ENCODE results near the gene NUCB1. TPM values are rescaled to one million over a fixed set of nuclear protein-coding genes. Genes with fewer than 3 reads are reported as not detected.

NUCB1 gene
- total and polyA plus RNA-seq, 9 of the 15 experiments (the other 6 are each of a cell fraction or from before 2014, with no cell fraction given): 3.1 to 153 (median 71.7) TPM

DNA sequence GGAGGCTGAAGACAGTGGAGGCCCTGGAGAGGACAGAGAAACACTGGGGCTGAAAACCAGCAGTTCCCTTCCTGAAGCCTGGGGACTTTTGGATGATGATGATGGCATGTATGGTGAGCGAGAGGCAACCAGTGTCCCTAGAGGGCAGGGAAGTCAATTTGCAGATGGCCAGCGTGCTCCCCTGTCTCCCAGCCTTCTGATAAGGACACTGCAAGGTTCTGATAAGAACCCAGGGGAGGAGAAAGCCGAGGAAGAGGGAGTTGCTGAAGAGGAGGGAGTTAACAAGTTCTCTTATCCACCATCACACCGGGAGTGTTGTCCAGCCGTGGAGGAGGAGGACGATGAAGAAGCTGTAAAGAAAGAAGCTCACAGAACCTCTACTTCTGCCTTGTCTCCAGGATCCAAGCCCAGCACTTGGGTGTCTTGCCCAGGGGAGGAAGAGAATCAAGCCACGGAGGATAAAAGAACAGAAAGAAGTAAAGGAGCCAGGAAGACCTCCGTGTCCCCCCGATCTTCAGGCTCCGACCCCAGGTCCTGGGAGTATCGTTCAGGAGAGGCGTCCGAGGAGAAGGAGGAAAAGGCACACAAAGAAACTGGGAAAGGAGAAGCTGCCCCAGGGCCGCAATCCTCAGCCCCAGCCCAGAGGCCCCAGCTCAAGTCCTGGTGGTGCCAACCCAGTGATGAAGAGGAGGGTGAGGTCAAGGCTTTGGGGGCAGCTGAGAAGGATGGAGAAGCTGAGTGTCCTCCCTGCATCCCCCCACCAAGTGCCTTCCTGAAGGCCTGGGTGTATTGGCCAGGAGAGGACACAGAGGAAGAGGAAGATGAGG, 26.4 kb upstream of the NUCB1 start (continued):
- TF ChIP-seq, protein P1, sequence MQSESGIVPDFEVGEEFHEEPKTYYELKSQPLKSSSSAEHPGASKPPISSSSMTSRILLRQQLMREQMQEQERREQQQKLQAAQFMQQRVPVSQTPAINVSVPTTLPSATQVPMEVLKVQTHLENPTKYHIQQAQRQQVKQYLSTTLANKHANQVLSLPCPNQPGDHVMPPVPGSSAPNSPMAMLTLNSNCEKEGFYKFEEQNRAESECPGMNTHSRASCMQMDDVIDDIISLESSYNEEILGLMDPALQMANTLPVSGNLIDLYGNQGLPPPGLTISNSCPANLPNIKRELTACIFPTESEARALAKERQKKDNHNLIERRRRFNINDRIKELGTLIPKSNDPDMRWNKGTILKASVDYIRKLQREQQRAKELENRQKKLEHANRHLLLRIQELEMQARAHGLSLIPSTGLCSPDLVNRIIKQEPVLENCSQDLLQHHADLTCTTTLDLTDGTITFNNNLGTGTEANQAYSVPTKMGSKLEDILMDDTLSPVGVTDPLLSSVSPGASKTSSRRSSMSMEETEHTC (IDR thresholded peaks at IDR 0.05): peak; percentile 79; the same call in 1 of the 2 replicates
- TF ChIP-seq TAF1 (IDR thresholded peaks at IDR 0.05; ENCODE audit: control insufficient read depth, extremely low read depth, insufficient read depth, low read length, severe bottlenecking) (peak; percentile 72), JUND (IDR thresholded peaks at IDR 0.05; ENCODE audit: borderline replicate concordance, low read depth, low read length) (peak; percentile 88), JUND (tag; IDR thresholded peaks at IDR 0.05; ENCODE audit: borderline replicate concordance, low read depth, low read length) (peak; percentile 7; the same call in 2 of the 3 replicates), PYGO2 (tag; IDR thresholded peaks at IDR 0.05) (peak; percentile 83), ZFX (CRISPR knock-in tag; IDR thresholded peaks at IDR 0.05) (peak; percentile 48), EP400 (IDR thresholded peaks at IDR 0.05) (peak; percentile 84), GTF2F1 (IDR thresholded peaks at IDR 0.05; ENCODE audit: low read depth, low read length) (no peak), SAP30 (IDR thresholded peaks at IDR 0.05; ENCODE audit: borderline replicate concordance, insufficient read depth, low read depth, low read length, poor library complexity, severe bottlenecking) (peak; percentile 15), NUFIP1 (IDR thresholded peaks at IDR 0.05; ENCODE audit: partially characterized antibody) (peak; percentile 50), ZNF324 (CRISPR knock-in tag; IDR thresholded peaks at IDR 0.05) (0 out of 2 replicates have a peak, but pooled peaks have one; percentile 3), RBM22 (IDR thresholded peaks at IDR 0.05; ENCODE audit: low read depth, low read length, poor library complexity, severe bottlenecking) (no peak), RBM25 (IDR thresholded peaks at IDR 0.05; ENCODE audit: low read depth, low read length, severe bottlenecking) (no peak), HNRNPK (IDR thresholded peaks at IDR 0.05; ENCODE audit: low read depth, low read length, poor library complexity, severe bottlenecking) (no peak), NFATC3 (IDR thresholded peaks at IDR 0.05) (peak; percentile 94), ARID1B (IDR thresholded peaks at IDR 0.05) (peak; percentile 99)
- TF ChIP-seq, protein P2, sequence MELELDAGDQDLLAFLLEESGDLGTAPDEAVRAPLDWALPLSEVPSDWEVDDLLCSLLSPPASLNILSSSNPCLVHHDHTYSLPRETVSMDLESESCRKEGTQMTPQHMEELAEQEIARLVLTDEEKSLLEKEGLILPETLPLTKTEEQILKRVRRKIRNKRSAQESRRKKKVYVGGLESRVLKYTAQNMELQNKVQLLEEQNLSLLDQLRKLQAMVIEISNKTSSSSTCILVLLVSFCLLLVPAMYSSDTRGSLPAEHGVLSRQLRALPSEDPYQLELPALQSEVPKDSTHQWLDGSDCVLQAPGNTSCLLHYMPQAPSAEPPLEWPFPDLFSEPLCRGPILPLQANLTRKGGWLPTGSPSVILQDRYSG (tag; conservative IDR thresholded peaks at IDR 0.05; ENCODE audit: low read depth): peak; percentile 63; the same call in 1 of the 2 replicates
